Endodermal cell (in vitro differentiated cells): ENCODE results near the gene CTNNA1. TPM values are rescaled to one million over a fixed set of nuclear protein-coding genes. Genes with fewer than 3 reads are reported as not detected.

Source experiments
- DNase-seq: peaks from one replicate; pipeline ENCODE4 v3.0.0-alpha.2; 2017
- H3K27ac ChIP-seq: 2 replicates; pipeline ENCODE4 v1.5.1; 2013; ENCODE audit warnings: mild to moderate bottlenecking, low read depth, low read length, moderate library complexity
- H3K27me3 ChIP-seq: 2 replicates; pipeline ENCODE4 v1.6.1; 2013; ENCODE audit warnings: mild to moderate bottlenecking, low read length, moderate library complexity; ENCODE audit not compliant: insufficient read depth, control insufficient read depth, poor library complexity, severe bottlenecking
- H3K36me3 ChIP-seq: 2 replicates; pipeline ENCODE4 v1.7.0; 2013; ENCODE audit warnings: mild to moderate bottlenecking, low read length, moderate library complexity; ENCODE audit not compliant: control insufficient read depth, insufficient read depth
- H3K4me1 ChIP-seq: one replicate; pipeline ENCODE4 v1.7.0; 2013; ENCODE audit warnings: low read length; ENCODE audit not compliant: control insufficient read depth, insufficient read depth
- H3K4me3 ChIP-seq: 2 replicates; pipeline ENCODE4 v1.5.1; 2013; ENCODE audit warnings: mild to moderate bottlenecking, low read length, moderate library complexity
- H3K9ac ChIP-seq: 2 replicates; pipeline ENCODE4 v1.6.1; 2013; ENCODE audit warnings: mild to moderate bottlenecking, low read length, moderate library complexity; ENCODE audit not compliant: poor library complexity, severe bottlenecking; ENCODE audit errors: extremely low read depth
- H3K9me3 ChIP-seq: 2 replicates; pipeline ENCODE4 v1.6.1; 2013; ENCODE audit warnings: mild to moderate bottlenecking, low read length, moderate library complexity; ENCODE audit not compliant: control insufficient read depth
- H3K27ac Mint-ChIP-seq: 2 replicates; pipeline ENCODE4 v1.8.0; 2020; ENCODE audit warnings: mixed read lengths
- H3K27me3 Mint-ChIP-seq: 2 replicates; pipeline ENCODE4 v1.8.0; 2021; ENCODE audit warnings: mild to moderate bottlenecking, mixed read lengths; ENCODE audit not compliant: insufficient read depth
- H3K36me3 Mint-ChIP-seq: 2 replicates; pipeline ENCODE4 v1.8.0; 2020; ENCODE audit warnings: low read depth, mixed read lengths
- H3K4me1 Mint-ChIP-seq: 2 replicates; pipeline ENCODE4 v1.8.0; 2020; ENCODE audit warnings: mixed read lengths
- H3K4me3 Mint-ChIP-seq: 2 replicates; pipeline ENCODE4 v1.8.0; 2020; ENCODE audit warnings: mild to moderate bottlenecking, moderate library complexity, mixed read lengths
- H3K9me3 Mint-ChIP-seq: 2 replicates; pipeline ENCODE4 v1.8.0; 2020; ENCODE audit warnings: mild to moderate bottlenecking, mixed read lengths
- CTCF ChIP-seq: fragments of 200-600 bp; sonication (generic); conservative IDR thresholded peaks from 2 replicates; pipeline ENCODE4 v1.5.0; 2021; ENCODE audit warnings: antibody characterized with exemption, mild to moderate bottlenecking
- WGBS, 2 experiments: methylation state at CpG; one replicate each; pipeline versions ENCODE4 v1.1.5 to v1.1.7; 2013; ENCODE audit warnings: missing lambda C conversion rate in 2 of 2, mixed read lengths in 1 of 2; ENCODE audit not compliant: insufficient coverage in 1 of 2, insufficient read length in 1 of 2; 5-methylcytosine and 5-hydroxymethylcytosine counted together
- total RNA-seq, 2 donors: library from RNA; stranded (reverse); fragmentation: NEBNext Ultra II Directional in 1 of 2; extraction: Animal tissue kit (Norgen Biotek cat#: 25700) in 1 of 2; gene quantifications; 2 replicates in 1 of 2; 3 replicates in 1 of 2; pipeline ENCODE4 v1.2.1, GENCODE V29; 2021

The CTNNA1 gene
- total RNA-seq, 2 donors from 2014 or later: 298 to 305 TPM

GRCh38 chr5:138949223-138949574 lies 196.0 kb downstream of the CTNNA1 start:
- peak overlapping the region; percentile 36 for H3K27ac Mint-ChIP-seq
- peaks cover 4% of the 10 kb centered on the region for H3K36me3 Mint-ChIP-seq
- H3K4me3 Mint-ChIP-seq: no peak overlapping the region
- Histone ChIP-seq H3K27ac (peak overlapping the region; percentile 68), H3K4me1 (peaks cover 8% of the 10 kb centered on the region), H3K4me3 (no peak overlapping the region), H3K36me3 (peaks cover 6% of the 10 kb centered on the region), H3K9me3 (no peaks in the 10 kb centered on the region), H3K9ac (no peak overlapping the region), H3K27me3 (no peaks in the 10 kb centered on the region)
- H3K9me3 Mint-ChIP-seq: no peaks in the 10 kb centered on the region
- no peak for TF ChIP-seq CTCF
- WGBS, 2 experiments: 93 to 97% methylated on average over 4 of the region's 4 CpGs
- no peak for DNase-seq
- H3K4me1 Mint-ChIP-seq: peaks cover 15% of the 10 kb centered on the region
- no peaks in the 10 kb centered on the region for H3K27me3 Mint-ChIP-seq

GRCh38 chr5:138949988-138950387 lies 196.8 kb downstream of the CTNNA1 start:
- DNase-seq: no peak
- H3K9me3 Mint-ChIP-seq: no peaks in the 10 kb centered on the region
- H3K36me3 Mint-ChIP-seq: peaks cover 4% of the 10 kb centered on the region
- Histone ChIP-seq H3K27me3 (no peaks in the 10 kb centered on the region), H3K4me1 (peaks cover 10% of the 10 kb centered on the region), H3K4me3 (no peak overlapping the region), H3K27ac (no peak overlapping the region), H3K9me3 (no peaks in the 10 kb centered on the region), H3K36me3 (peaks cover 6% of the 10 kb centered on the region), H3K9ac (no peak overlapping the region)
- no peak for TF ChIP-seq CTCF
- no peaks in the 10 kb centered on the region for H3K27me3 Mint-ChIP-seq
- H3K4me3 Mint-ChIP-seq: no peak overlapping the region
- WGBS, 2 experiments: 91% methylated on average over 3 of the region's 3 CpGs; no CpG with 5 or more reads in 1 of the 2 experiments
- peak overlapping the region; percentile 37 for H3K27ac Mint-ChIP-seq
- H3K4me1 Mint-ChIP-seq: peaks cover 21% of the 10 kb centered on the region

- H3K4me3 Mint-ChIP-seq: no peak overlapping the region
- WGBS, 2 experiments: 90 to 92% methylated on average over 13 to 14 of the region's 14 CpGs
Observed at GRCh38 chr5:138950421-138951031, 197.3 kb downstream of the CTNNA1 start.

More at GRCh38 chr5:138950421-138951031, 197.3 kb downstream of the CTNNA1 start:
- no peaks in the 10 kb centered on the region for H3K27me3 Mint-ChIP-seq
- H3K9me3 Mint-ChIP-seq: no peaks in the 10 kb centered on the region
- no peak overlapping the region for H3K27ac ChIP-seq
- peak overlapping the region; percentile 37 for H3K27ac Mint-ChIP-seq
- DNase-seq: peak; percentile 46
- H3K4me1 ChIP-seq: peaks cover 16% of the 10 kb centered on the region
- no peaks in the 10 kb centered on the region for H3K9me3 ChIP-seq
- peaks cover 6% of the 10 kb centered on the region for H3K36me3 ChIP-seq
- H3K4me1 Mint-ChIP-seq: peaks cover 26% of the 10 kb centered on the region
- no peaks in the 10 kb centered on the region for H3K27me3 ChIP-seq
- TF ChIP-seq CTCF: no peak
- H3K36me3 Mint-ChIP-seq: peaks cover 4% of the 10 kb centered on the region
- no peak overlapping the region for H3K9ac ChIP-seq
- H3K4me3 ChIP-seq: no peak overlapping the region
